Superior temporal gyrus (tissue), 1 donor: ENCODE data around the gene NCKIPSD.

Experiments
- DNase-seq: peaks from one replicate; pipeline ENCODE4 v3.0.0-alpha.2; 2016; ENCODE audit errors: extremely low spot score

NCKIPSD gene

GRCh38 chr3:48696601-48697000, 10.9 kb upstream of the NCKIPSD start:
- DNase-seq: no peak

GRCh38 chr3:48696156-48696555, 10.4 kb upstream of the NCKIPSD start:
- no peak for DNase-seq

GRCh38 chr3:48695393-48695753, 9.7 kb upstream of the NCKIPSD start:
- DNase-seq: peak; percentile 30

- peak; percentile 81 for DNase-seq
These were observed 9.1 kb upstream of the NCKIPSD start for GRCh38 chr3:48694610-48695392.

- no peak for DNase-seq
These were observed 8.1 kb upstream of the NCKIPSD start for GRCh38 chr3:48693826-48694225.

GRCh38 chr3:48692551-48692950, 6.8 kb upstream of the NCKIPSD start:
- peak; percentile 72 for DNase-seq

- no peak for DNase-seq
These were observed 5.2 kb upstream of the NCKIPSD start for GRCh38 chr3:48690846-48691458.

- no peak for DNase-seq
These were observed 3.7 kb upstream of the NCKIPSD start for GRCh38 chr3:48689384-48689783.

- DNase-seq: no peak
These were observed 3.0 kb upstream of the NCKIPSD start for GRCh38 chr3:48688737-48689075.

GRCh38 chr3:48688032-48688736, 2.5 kb upstream of the NCKIPSD start:
- no peak for DNase-seq

GRCh38 chr3:48687220-48687678, 1.5 kb upstream of the NCKIPSD start:
- DNase-seq: no peak

GRCh38 chr3:48686538-48687219, 964 bp upstream of the NCKIPSD start:
- no peak for DNase-seq

- DNase-seq: no peak
These were observed 467 bp downstream of the NCKIPSD start for GRCh38 chr3:48685293-48685602.

- DNase-seq: peak; percentile 18
These were observed 1.1 kb downstream of the NCKIPSD start for GRCh38 chr3:48684480-48685143.

GRCh38 chr3:48684054-48684349, 1.7 kb downstream of the NCKIPSD start:
- no peak for DNase-seq

- DNase-seq: no peak
These were observed 2.9 kb downstream of the NCKIPSD start for GRCh38 chr3:48682786-48683185.

GRCh38 chr3:48681974-48682610, 3.6 kb downstream of the NCKIPSD start:
- DNase-seq: no peak

GRCh38 chr3:48681541-48681880, 4.2 kb downstream of the NCKIPSD start:
- DNase-seq: no peak

- DNase-seq: no peak
These were observed 4.7 kb downstream of the NCKIPSD start for GRCh38 chr3:48680811-48681540.

- DNase-seq: no peak
These were observed 6.0 kb downstream of the NCKIPSD start for GRCh38 chr3:48679411-48680391.
